Tongue (tissue), 2 donors: ENCODE measurements around the gene ZNF398. TPM values are rescaled to one million over a fixed set of nuclear protein-coding genes. Genes with fewer than 3 reads are reported as not detected.

Experiments
- DNase-seq: peaks from one replicate; pipeline ENCODE4 v3.0.0-alpha.2; 2015
- total RNA-seq: library from RNA; depleted of rRNA; stranded (reverse); fragments of >200 nt; gene quantifications from one replicate; pipeline ENCODE4 v1.2.3, GENCODE V29; 2014

The ZNF398 gene
- total RNA-seq, 1 donor from 2014 or later = 17.5 TPM

DNA sequence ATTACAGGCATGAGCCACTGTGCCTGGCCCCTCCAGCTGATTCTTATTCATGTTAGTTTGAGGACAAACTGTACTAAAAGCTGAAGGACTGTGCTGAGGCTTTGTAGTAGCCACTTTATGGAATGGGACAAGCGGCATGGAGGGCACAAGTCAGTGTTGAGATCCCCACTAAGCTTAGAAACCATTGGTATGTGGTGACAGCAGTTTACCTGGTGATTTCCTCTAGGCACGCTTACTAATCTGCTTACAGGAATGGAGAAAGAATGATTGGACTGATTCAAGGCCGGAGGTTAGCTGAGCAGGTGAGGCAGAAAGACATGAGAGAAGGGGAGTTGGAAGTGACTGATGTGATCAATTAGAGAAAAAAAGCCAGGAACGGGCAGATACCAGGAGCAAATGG is 3.7 kb downstream of the ZNF398 start:
- DNase-seq = no peak

GRCh38 chr7:149153346-149153745 is 6.1 kb downstream of the ZNF398 start:
- DNase-seq = no peak

DNA sequence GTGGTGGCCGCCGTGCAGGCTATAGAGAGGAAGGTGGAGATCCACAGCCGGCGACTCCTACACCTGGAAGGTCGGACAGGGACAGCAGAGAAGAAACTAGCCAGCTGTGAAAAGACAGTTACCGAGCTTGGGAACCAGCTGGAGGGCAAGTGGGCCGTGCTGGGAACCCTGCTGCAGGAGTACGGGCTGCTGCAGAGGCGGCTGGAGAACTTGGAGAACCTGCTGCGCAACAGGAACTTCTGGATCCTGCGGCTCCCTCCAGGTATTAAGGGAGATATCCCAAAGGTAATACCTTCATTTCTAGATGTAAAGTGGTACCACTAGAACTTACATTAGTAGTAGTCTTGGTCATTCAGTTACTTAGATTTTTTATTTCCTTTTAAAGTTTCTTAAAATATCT is 6.8 kb downstream of the ZNF398 start:
- no peak for DNase-seq

DNA sequence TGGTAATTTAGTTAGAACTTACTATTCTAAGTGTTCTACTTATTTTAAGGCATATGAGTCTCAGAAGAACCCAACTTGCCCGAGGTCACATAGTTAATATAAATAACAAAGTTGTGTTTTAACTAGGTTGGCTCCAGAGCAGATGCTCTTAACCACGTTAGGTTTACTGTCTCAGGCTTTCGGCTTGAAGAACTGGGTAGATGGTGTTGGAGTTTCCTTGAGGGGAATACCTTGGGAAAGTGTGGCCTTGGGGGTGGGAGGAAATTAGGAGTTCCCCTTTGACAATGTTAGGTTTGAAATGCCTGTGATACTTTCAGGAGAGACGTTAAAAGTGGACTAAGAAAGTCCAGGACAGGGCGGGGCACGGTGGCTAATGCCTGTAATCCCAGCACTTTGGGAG is 9.6 kb downstream of the ZNF398 start:
- DNase-seq = no peak

- no peak for DNase-seq
These were observed 14.1 kb downstream of the ZNF398 start for GRCh38 chr7:149161241-149161848.

GRCh38 chr7:149166142-149166541 is 18.9 kb downstream of the ZNF398 start:
- DNase-seq = no peak

DNA sequence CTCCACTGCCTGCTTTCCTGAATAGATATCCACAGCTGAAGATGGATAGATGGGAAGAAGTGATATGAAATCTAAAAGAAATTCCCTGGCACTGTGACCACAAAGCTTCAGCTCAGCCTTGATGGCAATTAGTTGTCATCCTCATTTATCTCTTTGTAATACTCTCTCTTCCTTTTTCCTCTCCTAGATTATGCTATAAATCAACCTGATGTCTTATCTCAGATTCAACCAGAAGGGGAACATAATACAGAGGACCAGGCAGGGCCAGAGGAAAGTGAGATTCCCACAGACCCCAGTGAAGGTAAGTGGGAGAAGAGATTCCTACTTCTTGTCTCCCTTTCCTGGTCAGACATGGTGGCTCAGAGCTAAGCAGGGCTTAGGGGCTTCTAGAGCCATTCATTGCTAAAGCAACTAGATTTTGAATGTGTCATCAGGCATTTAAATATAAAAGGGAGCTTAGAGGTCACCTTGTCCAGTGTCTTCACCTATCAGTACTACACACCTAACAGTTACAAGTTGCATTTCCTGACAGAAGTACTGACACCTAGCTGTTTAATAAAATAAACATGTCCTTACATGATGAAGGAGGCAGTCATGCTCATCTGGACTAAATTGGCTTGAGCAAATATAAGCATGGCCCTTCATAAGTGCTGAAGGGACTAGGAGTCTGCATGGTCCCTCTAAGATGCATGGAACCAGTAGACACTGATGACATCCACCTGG is 19.5 kb downstream of the ZNF398 start:
- DNase-seq = no peak

DNA sequence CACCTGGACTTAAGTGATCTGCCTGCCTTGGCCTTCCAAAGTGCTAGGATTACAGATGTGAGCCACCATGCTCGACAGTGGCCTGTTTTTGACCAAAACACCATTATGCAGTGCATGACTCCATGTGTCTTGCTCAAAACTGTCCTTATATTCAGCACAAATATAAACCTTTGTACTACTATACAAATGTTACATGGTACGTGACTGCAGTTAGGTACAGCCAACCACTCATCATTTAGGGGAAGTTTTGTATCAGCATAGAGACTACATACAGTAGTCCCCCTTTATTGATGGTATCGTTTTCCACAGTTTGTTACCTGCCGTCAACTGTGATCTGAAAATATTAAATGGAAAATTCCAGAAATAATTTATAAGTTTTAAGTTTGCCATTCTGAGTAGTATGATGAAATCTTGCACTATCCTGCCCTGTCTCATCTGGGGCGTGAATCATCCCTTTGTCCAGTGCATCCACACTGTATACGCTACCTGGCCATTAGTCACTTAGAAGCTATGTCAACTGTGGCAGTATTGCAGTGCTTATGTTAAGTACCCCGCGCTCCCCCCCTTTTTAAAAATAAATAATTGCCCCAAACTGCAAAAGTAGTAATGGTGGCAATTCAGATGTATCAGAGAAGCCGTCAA is 24.8 kb downstream of the ZNF398 start:
- no peak for DNase-seq

DNA sequence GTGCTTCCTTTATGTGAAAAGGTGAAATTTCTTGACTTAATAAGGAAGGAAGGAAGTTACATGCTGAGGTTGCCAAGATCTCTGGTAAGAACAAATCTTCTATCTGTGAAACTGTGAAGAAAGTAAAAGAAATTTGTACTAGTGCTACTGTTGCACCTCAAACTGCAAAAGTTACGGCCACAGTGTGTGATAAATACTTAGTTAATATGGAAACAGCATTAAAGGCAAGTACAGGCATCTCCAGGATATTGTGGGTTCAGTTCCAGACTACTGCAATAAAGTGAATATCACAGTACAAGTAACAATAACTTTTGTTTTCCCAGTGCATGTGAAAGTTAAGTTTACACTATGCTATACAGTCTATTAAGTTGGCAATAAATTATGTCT is 25.3 kb downstream of the ZNF398 start:
- DNase-seq = no peak

GRCh38 chr7:149175150-149175549 is 27.9 kb downstream of the ZNF398 start:
- DNase-seq = no peak

DNA sequence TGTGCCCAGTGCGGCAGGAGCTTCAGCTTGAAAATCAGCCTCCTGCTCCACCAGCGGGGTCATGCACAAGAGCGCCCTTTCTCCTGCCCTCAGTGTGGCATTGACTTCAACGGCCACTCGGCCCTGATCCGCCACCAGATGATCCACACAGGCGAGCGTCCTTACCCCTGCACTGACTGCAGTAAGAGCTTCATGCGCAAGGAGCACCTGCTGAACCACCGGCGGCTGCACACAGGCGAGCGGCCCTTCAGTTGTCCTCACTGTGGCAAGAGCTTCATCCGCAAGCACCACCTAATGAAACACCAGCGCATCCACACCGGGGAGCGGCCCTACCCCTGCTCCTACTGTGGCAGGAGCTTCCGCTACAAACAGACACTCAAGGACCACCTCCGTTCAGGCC is 32.0 kb downstream of the ZNF398 start:
- DNase-seq = no peak

- DNase-seq = peak; percentile 73
These were observed 33.6 kb downstream of the ZNF398 start for GRCh38 chr7:149180722-149181449.

GRCh38 chr7:149181450-149181790 is 34.2 kb downstream of the ZNF398 start:
- peak; percentile 11 for DNase-seq

GRCh38 chr7:149184274-149184673 is 37.0 kb downstream of the ZNF398 start:
- DNase-seq = no peak

DNA sequence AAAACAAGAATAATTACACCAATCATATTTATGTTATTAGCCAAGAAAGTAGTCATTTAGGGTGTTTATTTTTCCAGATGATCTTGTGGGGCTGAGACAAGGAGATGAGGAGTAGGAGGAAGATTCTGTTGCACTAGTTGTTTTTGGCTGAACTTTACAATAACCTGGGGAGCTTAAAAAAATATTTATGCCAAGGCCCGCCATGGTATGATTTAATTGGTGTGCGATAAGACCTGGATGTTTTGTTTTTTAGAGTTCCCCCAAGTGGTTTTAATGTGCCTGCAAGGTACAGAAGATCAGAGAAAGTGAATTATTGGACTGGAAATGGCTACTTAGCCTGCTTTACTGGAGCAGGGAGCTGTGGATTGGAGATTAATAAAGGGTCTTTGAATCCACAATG is 41.0 kb downstream of the ZNF398 start:
- DNase-seq = no peak

DNA sequence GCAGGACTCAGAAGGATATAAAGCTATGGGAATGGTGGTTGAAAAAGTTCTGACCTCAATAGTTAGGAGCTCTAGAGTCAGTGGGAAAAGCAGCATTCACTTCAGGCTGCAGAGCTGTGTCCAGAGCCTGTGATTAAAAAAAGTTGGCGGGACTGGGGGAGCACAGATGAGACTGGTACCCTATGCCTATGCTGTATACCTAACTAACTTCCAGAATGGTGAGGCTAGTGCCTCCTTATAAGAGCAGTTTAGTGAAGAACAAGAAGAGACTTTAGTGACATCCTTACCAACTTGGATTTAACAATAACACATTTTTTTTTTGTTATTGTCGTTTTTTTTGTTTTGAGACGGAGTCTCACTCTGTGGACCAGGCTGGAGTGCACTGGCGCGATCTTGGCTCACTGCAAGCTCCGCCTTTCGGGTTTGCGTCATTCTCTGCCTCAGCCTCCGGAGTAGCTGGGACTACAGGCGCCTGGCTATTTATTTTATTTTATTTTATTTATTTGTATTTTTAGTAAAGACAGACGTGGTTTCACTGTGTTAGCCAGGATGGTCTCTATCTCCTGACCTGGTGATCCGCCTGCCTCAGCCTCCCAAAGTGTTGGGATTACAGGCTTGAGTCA is 41.5 kb downstream of the ZNF398 start:
- DNase-seq = no peak

GRCh38 chr7:149191851-149192250 is 44.6 kb downstream of the ZNF398 start:
- no peak for DNase-seq

DNA sequence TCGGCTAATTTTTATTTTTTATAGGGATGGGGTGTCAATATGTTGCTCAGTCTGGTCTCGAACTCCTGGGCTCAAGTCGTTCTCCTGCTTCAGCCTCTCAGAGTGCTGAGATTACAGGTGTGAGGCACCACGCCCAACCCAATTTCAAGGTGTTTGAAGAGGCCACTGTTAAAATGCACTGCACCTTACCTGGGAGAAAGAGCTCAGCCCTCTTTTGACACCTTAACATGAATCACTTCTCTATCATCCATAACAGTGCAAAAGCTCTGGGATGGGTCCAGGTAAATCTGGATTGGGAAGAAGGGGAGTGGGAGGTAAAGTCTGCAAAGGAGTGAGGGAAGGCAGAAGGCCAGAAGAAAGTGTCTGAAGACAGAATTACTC is 47.5 kb downstream of the ZNF398 start:
- DNase-seq = no peak

- DNase-seq = peak; percentile 94
These were observed 48.2 kb downstream of the ZNF398 start, which contains the start of gene ZNF282 for GRCh38 chr7:149195180-149196150. Gene ZNF282 (plus strand): TSS chr7:149195546. CDS start chr7:149195590, 44 bp downstream.

- peak; percentile 18 for DNase-seq
These were observed 49.0 kb downstream of the ZNF398 start for GRCh38 chr7:149196151-149196704.

DNA sequence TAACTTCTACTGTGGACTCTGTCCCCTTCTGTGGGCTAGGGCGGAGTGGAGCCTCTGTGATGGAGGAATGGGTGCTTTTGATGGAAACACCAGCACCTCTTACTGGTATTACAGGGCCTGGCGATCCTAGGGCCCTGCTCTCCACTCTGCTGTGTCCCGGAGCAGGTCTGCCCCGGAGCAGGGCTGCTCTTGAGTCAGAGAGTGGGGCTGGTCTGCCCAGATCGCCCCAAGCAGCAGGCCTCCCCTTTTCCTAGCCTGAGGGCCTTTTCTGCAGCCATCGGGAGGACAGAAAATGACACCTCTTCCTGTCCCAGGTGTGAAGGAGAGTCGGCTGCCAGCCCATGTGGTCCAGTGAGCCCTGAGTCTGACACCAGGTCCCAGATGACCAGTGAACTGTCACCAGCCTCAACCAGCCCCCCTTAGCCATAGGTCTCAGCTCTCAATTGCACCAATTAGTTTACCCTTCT is 49.5 kb downstream of the ZNF398 start:
- no peak for DNase-seq
